NCI-H1436 (cell line): Measurements from ENCODE around the gene BPIFB6.

Source experiments
- DNase-seq: peaks from one replicate; lab custom pipeline; 2025; lab: John Stamatoyannopoulos, UW

BPIFB6 gene

GRCh38 chr20:33002087-33002808 is 29.2 kb upstream of the BPIFB6 start:
- no peak for DNase-seq

- DNase-seq: no peak
These were observed 27.2 kb upstream of the BPIFB6 start, which contains the start of gene SUN5 for GRCh38 chr20:33004141-33004751. SUN5 (minus strand) TSS chr20:33004433; CDS start chr20:33004340, 93 bp downstream.

GRCh38 chr20:33005132-33005566 is 26.3 kb upstream of the BPIFB6 start:
- no peak for DNase-seq

GRCh38 chr20:33005908-33006775 is 25.3 kb upstream of the BPIFB6 start:
- DNase-seq: no peak

- DNase-seq: no peak
These were observed 24.6 kb upstream of the BPIFB6 start for GRCh38 chr20:33006776-33007375.

- DNase-seq: no peak
These were observed 23.8 kb upstream of the BPIFB6 start, which contains the start of gene BPIFB2 for GRCh38 chr20:33007376-33008335. BPIFB2 (plus strand) TSS chr20:33007704; CDS start chr20:33008575, 871 bp downstream.

GRCh38 chr20:33008336-33009213 is 22.9 kb upstream of the BPIFB6 start:
- DNase-seq: no peak

- no peak for DNase-seq
These were observed 22.0 kb upstream of the BPIFB6 start for GRCh38 chr20:33009214-33010132.

- DNase-seq: no peak
These were observed 21.3 kb upstream of the BPIFB6 start for GRCh38 chr20:33010133-33010504.

- DNase-seq: no peak
These were observed 20.6 kb upstream of the BPIFB6 start for GRCh38 chr20:33010674-33011449.

- DNase-seq: no peak
These were observed 18.9 kb upstream of the BPIFB6 start for GRCh38 chr20:33012327-33013189.

- no peak for DNase-seq
These were observed 17.6 kb upstream of the BPIFB6 start for GRCh38 chr20:33013701-33014326.

GRCh38 chr20:33014336-33015113 is 16.9 kb upstream of the BPIFB6 start:
- DNase-seq: no peak

GRCh38 chr20:33015114-33015484 is 16.3 kb upstream of the BPIFB6 start:
- DNase-seq: no peak

GRCh38 chr20:33015700-33016580 is 15.5 kb upstream of the BPIFB6 start:
- no peak for DNase-seq
